Kidney capillary endothelial cell (primary cell): ENCODE measurements around the gene SPC25.
"Not testable (repeated sequence)": the region's sequence is repeated elsewhere in the genome, so short reads cannot be mapped to it uniquely, and the experiment has no call there.

Experiments used
- DNase-seq: peaks from one replicate; pipeline ENCODE4 v3.0.0-alpha.2; 2018; ENCODE audit warnings: low spot score

Gene SPC25

GRCh38 chr2:168901003-168901402, 10.8 kb upstream of the SPC25 start, which contains the start of gene G6PC2:
Gene G6PC2, plus strand, starts transcription at chr2:168901291. Its CDS starts 41 bp downstream, at chr2:168901332.
- no peak for DNase-seq

- DNase-seq, result no peak
Observed at GRCh38 chr2:168897449-168897848, 7.2 kb upstream of the SPC25 start.

- no peak for DNase-seq
Observed at GRCh38 chr2:168896783-168897182, 6.6 kb upstream of the SPC25 start.

- no peak for DNase-seq
Observed at GRCh38 chr2:168895771-168896170, 5.5 kb upstream of the SPC25 start.

GRCh38 chr2:168894720-168895119, 4.5 kb upstream of the SPC25 start:
- DNase-seq, result no peak

- DNase-seq, result no peak
Observed at GRCh38 chr2:168894101-168894500, 3.9 kb upstream of the SPC25 start.

- no peak for DNase-seq
Observed at GRCh38 chr2:168892327-168892726, 2.1 kb upstream of the SPC25 start.

GRCh38 chr2:168889635-168890005, 610 bp downstream of the SPC25 start:
- no peak for DNase-seq

- no peak for DNase-seq
Observed at GRCh38 chr2:168884975-168885374, 5.3 kb downstream of the SPC25 start.

- DNase-seq, result not testable (repeated sequence)
Observed at GRCh38 chr2:168882163-168882562, 8.1 kb downstream of the SPC25 start.

GRCh38 chr2:168874368-168875054, 15.7 kb downstream of the SPC25 start:
- no peak for DNase-seq

GRCh38 chr2:168870824-168871223, 19.4 kb downstream of the SPC25 start:
- DNase-seq, result not testable (repeated sequence)

GRCh38 chr2:168870369-168870768, 19.9 kb downstream of the SPC25 start:
- not testable (repeated sequence) for DNase-seq

GRCh38 chr2:168867164-168867563, 23.1 kb downstream of the SPC25 start:
- DNase-seq, result not testable (repeated sequence)

- no peak for DNase-seq
Observed at GRCh38 chr2:168858146-168858545, 32.1 kb downstream of the SPC25 start.

- DNase-seq, result no peak
Observed at GRCh38 chr2:168855601-168856000, 34.6 kb downstream of the SPC25 start.

- no peak for DNase-seq
Observed at GRCh38 chr2:168854651-168855050, 35.6 kb downstream of the SPC25 start.

- no peak for DNase-seq
Observed at GRCh38 chr2:168853471-168853870, 36.8 kb downstream of the SPC25 start.

GRCh38 chr2:168852481-168852880, 37.7 kb downstream of the SPC25 start:
- no peak for DNase-seq

GRCh38 chr2:168851674-168852320, 38.4 kb downstream of the SPC25 start:
- DNase-seq, result peak; percentile 55

GRCh38 chr2:168850846-168851245, 39.4 kb downstream of the SPC25 start:
- no peak for DNase-seq

- peak; percentile 19 for DNase-seq
Observed at GRCh38 chr2:168849610-168850009, 40.6 kb downstream of the SPC25 start.

GRCh38 chr2:168848225-168848624, 42.0 kb downstream of the SPC25 start:
- DNase-seq, result no peak

- peak; percentile 48 for DNase-seq
Observed at GRCh38 chr2:168843253-168843652, 47.0 kb downstream of the SPC25 start.
